Glutamatergic neuron (in vitro differentiated cells): ENCODE data around the gene CALR3. TPM values are rescaled to one million over a fixed set of nuclear protein-coding genes. Genes with fewer than 3 reads are reported as not detected.

ENCODE experiments used
- DNase-seq: peaks from one replicate; pipeline ENCODE4 v3.0.0; 2022
- H3K27ac Mint-ChIP-seq: one replicate; pipeline ENCODE4 v1.8.0; 2020; ENCODE audit warnings: mild to moderate bottlenecking, mixed read lengths, inconsistent platforms; ENCODE audit not compliant: unreplicated experiment
- H3K27me3 Mint-ChIP-seq: one replicate; pipeline ENCODE4 v1.8.0; 2020; ENCODE audit warnings: mild to moderate bottlenecking, moderate library complexity, mixed read lengths, inconsistent platforms; ENCODE audit not compliant: unreplicated experiment
- H3K36me3 Mint-ChIP-seq: one replicate; pipeline ENCODE4 v1.8.0; 2020; ENCODE audit warnings: mild to moderate bottlenecking, mixed read lengths, inconsistent platforms; ENCODE audit not compliant: unreplicated experiment
- H3K4me1 Mint-ChIP-seq: one replicate; pipeline ENCODE4 v1.8.0; 2020; ENCODE audit warnings: mild to moderate bottlenecking, low read depth, mixed read lengths, inconsistent platforms; ENCODE audit not compliant: unreplicated experiment
- H3K4me3 Mint-ChIP-seq: one replicate; pipeline ENCODE4 v1.8.0; 2020; ENCODE audit warnings: mild to moderate bottlenecking, mixed read lengths, inconsistent platforms; ENCODE audit not compliant: unreplicated experiment
- H3K9me3 Mint-ChIP-seq: one replicate; pipeline ENCODE4 v1.8.0; 2020; ENCODE audit warnings: mild to moderate bottlenecking, moderate library complexity, mixed read lengths, inconsistent platforms; ENCODE audit not compliant: unreplicated experiment
- total RNA-seq: library from RNA; stranded (reverse); fragmentation: NEBNext Ultra II Directional; extraction: Animal tissue kit (Norgen Biotek cat#: 25700); gene quantifications from one replicate; pipeline ENCODE4 v1.2.1, GENCODE V29; 2021; ENCODE audit not compliant: unreplicated experiment
- TF ChIP-seq, protein P1 (sequence below): fragments of 200-600 bp; sonication (generic); IDR thresholded peaks from one replicate; pipeline ENCODE4 v1.5.0; 2021; ENCODE audit not compliant: partially characterized antibody, unreplicated experiment

The CALR3 gene
- total RNA-seq, 1 donor from 2014 or later: not detected

GRCh38 chr19:16429066-16429758 lies 66.8 kb downstream of the CALR3 start:
- Mint-ChIP-seq H3K36me3 (no peaks in the 10 kb centered on the region), H3K27ac (peak overlapping the region; percentile 62), H3K27me3 (peaks cover 7% of the 10 kb centered on the region), H3K9me3 (peaks cover 7% of the 10 kb centered on the region), H3K4me1 (peaks cover 2% of the 10 kb centered on the region), H3K4me3 (no peak overlapping the region)
- TF ChIP-seq, protein P1, sequence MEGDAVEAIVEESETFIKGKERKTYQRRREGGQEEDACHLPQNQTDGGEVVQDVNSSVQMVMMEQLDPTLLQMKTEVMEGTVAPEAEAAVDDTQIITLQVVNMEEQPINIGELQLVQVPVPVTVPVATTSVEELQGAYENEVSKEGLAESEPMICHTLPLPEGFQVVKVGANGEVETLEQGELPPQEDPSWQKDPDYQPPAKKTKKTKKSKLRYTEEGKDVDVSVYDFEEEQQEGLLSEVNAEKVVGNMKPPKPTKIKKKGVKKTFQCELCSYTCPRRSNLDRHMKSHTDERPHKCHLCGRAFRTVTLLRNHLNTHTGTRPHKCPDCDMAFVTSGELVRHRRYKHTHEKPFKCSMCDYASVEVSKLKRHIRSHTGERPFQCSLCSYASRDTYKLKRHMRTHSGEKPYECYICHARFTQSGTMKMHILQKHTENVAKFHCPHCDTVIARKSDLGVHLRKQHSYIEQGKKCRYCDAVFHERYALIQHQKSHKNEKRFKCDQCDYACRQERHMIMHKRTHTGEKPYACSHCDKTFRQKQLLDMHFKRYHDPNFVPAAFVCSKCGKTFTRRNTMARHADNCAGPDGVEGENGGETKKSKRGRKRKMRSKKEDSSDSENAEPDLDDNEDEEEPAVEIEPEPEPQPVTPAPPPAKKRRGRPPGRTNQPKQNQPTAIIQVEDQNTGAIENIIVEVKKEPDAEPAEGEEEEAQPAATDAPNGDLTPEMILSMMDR: no peak
- DNase-seq: no peak

Other genes with a start within 250 kb of the CALR3 start
- gene KLF2, start 171.3 kb downstream of the CALR3 start, total RNA-seq: not detected
- 84.9 TPM for gene EPS15L1, start 24.2 kb downstream of the CALR3 start, total RNA-seq
- gene C19orf44, start 227 bp upstream of the CALR3 start, total RNA-seq: 5.0 TPM
- gene CHERP, start 46.3 kb upstream of the CALR3 start, total RNA-seq: 50.7 TPM
- gene SLC35E1, start 76.2 kb upstream of the CALR3 start, total RNA-seq: 31.9 TPM
- gene MED26, start 132.0 kb upstream of the CALR3 start, total RNA-seq: 9.8 TPM
- 81.0 TPM for gene SMIM7, start 164.0 kb upstream of the CALR3 start, total RNA-seq
- 7.1 TPM for gene TMEM38A, start 165.0 kb upstream of the CALR3 start, total RNA-seq
- not detected for gene NWD1, start 223.7 kb upstream of the CALR3 start, total RNA-seq